Neural cell (in vitro differentiated cells): ENCODE results near the gene IER5L. TPM values are rescaled to one million over a fixed set of nuclear protein-coding genes. Genes with fewer than 3 reads are reported as not detected.

ENCODE experiments used
- H2AFZ ChIP-seq: fragments of 200-600, 300-800 bp; sonication (generic), shearing (Covaris generic); 2 replicates; pipeline ENCODE4 v1.6.0; 2014; ENCODE audit warnings: low read depth, mild to moderate bottlenecking, antibody characterized with exemption, low read length, moderate library complexity
- H3F3A ChIP-seq: fragments of 200-600 bp; shearing (Covaris generic); 2 replicates; pipeline ENCODE4 v1.6.1; 2016; ENCODE audit warnings: mild to moderate bottlenecking, moderate library complexity, mixed read lengths, antibody characterized with exemption, low read length; ENCODE audit not compliant: insufficient read depth, poor library complexity, severe bottlenecking
- H3K27ac ChIP-seq: fragments of 200-600, 300-800 bp; sonication (generic), shearing (Covaris generic); 2 replicates; pipeline ENCODE4 v1.5.1; 2014; ENCODE audit warnings: mild to moderate bottlenecking, low read length, moderate library complexity
- H3K27me3 ChIP-seq: fragments of 300-800, 200-600 bp; sonication (generic), shearing (Covaris generic); 2 replicates; pipeline ENCODE4 v1.6.0; 2014; ENCODE audit warnings: mild to moderate bottlenecking, low read depth, low read length, moderate library complexity; ENCODE audit not compliant: insufficient read depth
- H3K36me3 ChIP-seq: fragments of 300-800, 200-600 bp; sonication (generic), shearing (Covaris generic); 2 replicates; pipeline ENCODE4 v1.5.1; 2014; ENCODE audit warnings: mild to moderate bottlenecking, antibody characterized with exemption, low read length, moderate library complexity; ENCODE audit not compliant: insufficient read depth
- H3K4me2 ChIP-seq: fragments of 300-800, 200-600 bp; sonication (generic), shearing (Covaris generic); 2 replicates; pipeline ENCODE4 v1.6.0; 2014; ENCODE audit warnings: mild to moderate bottlenecking, low read length
- H3K4me3 ChIP-seq: fragments of 300-800, 200-600 bp; sonication (generic), shearing (Covaris generic); 2 replicates; pipeline ENCODE4 v1.5.1; 2014; ENCODE audit warnings: mild to moderate bottlenecking, low read length, moderate library complexity
- H3K79me2 ChIP-seq: fragments of 200-600 bp; shearing (Covaris generic); replicated peaks from 2 replicates; pipeline ENCODE4 v1.6.0; 2014; ENCODE audit warnings: mild to moderate bottlenecking, low read length, moderate library complexity; ENCODE audit not compliant: insufficient read depth
- H3K9ac ChIP-seq: fragments of 300-800, 200-600 bp; sonication (generic), shearing (Covaris generic); 2 replicates; pipeline ENCODE4 v1.6.1; 2016; ENCODE audit warnings: mild to moderate bottlenecking, low read length, mixed read lengths
- H3K9me2 ChIP-seq: fragments of 200-600 bp; shearing (Covaris generic); 2 replicates; pipeline ENCODE4 v1.6.1; 2016; ENCODE audit warnings: mild to moderate bottlenecking, low read length, mixed read lengths; ENCODE audit not compliant: insufficient read depth
- H3K9me3 ChIP-seq: fragments of 200-600, 300-800 bp; sonication (generic), shearing (Covaris generic); 2 replicates; pipeline ENCODE4 v1.6.1; 2016; ENCODE audit warnings: mild to moderate bottlenecking, mixed run types, low read length, moderate library complexity, mixed read lengths
- H4K20me1 ChIP-seq: fragments of 200-600 bp; shearing (Covaris generic); 2 replicates; pipeline ENCODE4 v1.6.1; 2016; ENCODE audit warnings: mild to moderate bottlenecking, mixed run types; ENCODE audit not compliant: insufficient read depth
- CTCF ChIP-seq: fragments of 450-650 bp; IDR thresholded peaks from 2 replicates; pipeline ENCODE4 v1.5.1; 2014; ENCODE audit warnings: antibody characterized with exemption, mild to moderate bottlenecking, moderate library complexity; ENCODE audit not compliant: poor library complexity, severe bottlenecking
- EP300 ChIP-seq: fragments of 450-650 bp; conservative IDR thresholded peaks from 2 replicates; pipeline ENCODE4 v1.6.1; 2014; ENCODE audit warnings: antibody characterized with exemption, mild to moderate bottlenecking, moderate library complexity; ENCODE audit not compliant: poor library complexity, severe bottlenecking
- EZH2 ChIP-seq: fragments of 200-600, 300-800 bp; shearing (Covaris generic), sonication (generic); IDR thresholded peaks from 2 replicates; pipeline ENCODE4 v1.6.1; 2014; ENCODE audit warnings: antibody characterized with exemption, low read length, borderline replicate concordance, mild to moderate bottlenecking; ENCODE audit not compliant: insufficient read depth, poor library complexity, severe bottlenecking
- MXI1 ChIP-seq: fragments of 450-650 bp; conservative IDR thresholded peaks from 2 replicates; pipeline ENCODE4 v1.6.1; 2014; ENCODE audit warnings: antibody characterized with exemption, mild to moderate bottlenecking; ENCODE audit not compliant: poor library complexity, severe bottlenecking
- POLR2AphosphoS5 ChIP-seq: IDR thresholded peaks from 2 replicates; pipeline ENCODE4 v1.6.1; 2012
- RAD21 ChIP-seq: fragments of 450-650 bp; conservative IDR thresholded peaks from 2 replicates; pipeline ENCODE4 v1.6.1; 2014; ENCODE audit warnings: antibody characterized with exemption, mild to moderate bottlenecking, moderate library complexity
- REST ChIP-seq: IDR thresholded peaks from 2 replicates; pipeline ENCODE4 v1.6.1; 2012; ENCODE audit warnings: borderline replicate concordance
- SMC3 ChIP-seq: fragments of 450-650 bp; conservative IDR thresholded peaks from 2 replicates; pipeline ENCODE4 v1.6.1; 2014; ENCODE audit warnings: antibody characterized with exemption, mild to moderate bottlenecking, moderate library complexity; ENCODE audit not compliant: poor library complexity
- TAF1 ChIP-seq: IDR thresholded peaks from 2 replicates; pipeline ENCODE4 v1.6.1; 2012; ENCODE audit warnings: low read depth
- polyA plus RNA-seq: library from polyadenylated mRNA; depleted of rRNA; stranded (reverse); fragments of >200 nt; gene quantifications from 2 replicates; pipeline ENCODE4 v1.2.3, GENCODE V29; 2014

The IER5L gene
- polyA plus RNA-seq, 1 donor from 2014 or later, result 20.8 TPM

- no peaks in the 10 kb centered on the region for H3K27me3 ChIP-seq
- H4K20me1 ChIP-seq, result no peaks in the 10 kb centered on the region
- no peaks in the 10 kb centered on the region for H3K36me3 ChIP-seq
- no peak for TF ChIP-seq EZH2
- TF ChIP-seq CTCF, result no peak
- no peak for TF ChIP-seq POLR2AphosphoS5
- TF ChIP-seq TAF1, result no peak
- no peak for TF ChIP-seq REST
- no peak for TF ChIP-seq SMC3
- no peak for TF ChIP-seq RAD21
- no peak for TF ChIP-seq MXI1
- no peak for TF ChIP-seq EP300
- H3K9me2 ChIP-seq, result no peaks in the 10 kb centered on the region
- no peaks in the 10 kb centered on the region for H3K79me2 ChIP-seq
- H2AFZ ChIP-seq, result no peak overlapping the region
- H3K4me2 ChIP-seq, result no peak overlapping the region
- H3K4me3 ChIP-seq, result no peak overlapping the region
- H3F3A ChIP-seq, result no peaks in the 10 kb centered on the region
- no peak overlapping the region for H3K9ac ChIP-seq
- H3K27ac ChIP-seq, result no peak overlapping the region
- H3K9me3 ChIP-seq, result no peaks in the 10 kb centered on the region
Observed at GRCh38 chr9:129224618-129225489, 46.8 kb upstream of the IER5L start.

- no peak overlapping the region for H2AFZ ChIP-seq
- no peak for TF ChIP-seq EP300
- TF ChIP-seq MXI1, result no peak
- TF ChIP-seq REST, result no peak
- no peak for TF ChIP-seq CTCF
- TF ChIP-seq EZH2, result no peak
- TF ChIP-seq SMC3, result no peak
- no peak for TF ChIP-seq TAF1
- TF ChIP-seq RAD21, result no peak
- TF ChIP-seq POLR2AphosphoS5, result no peak
- H3F3A ChIP-seq, result no peaks in the 10 kb centered on the region
- no peaks in the 10 kb centered on the region for H3K79me2 ChIP-seq
- no peaks in the 10 kb centered on the region for H3K36me3 ChIP-seq
- H3K9ac ChIP-seq, result no peak overlapping the region
- no peaks in the 10 kb centered on the region for H3K9me3 ChIP-seq
- H4K20me1 ChIP-seq, result no peaks in the 10 kb centered on the region
- H3K9me2 ChIP-seq, result no peaks in the 10 kb centered on the region
- H3K27me3 ChIP-seq, result no peaks in the 10 kb centered on the region
- H3K4me3 ChIP-seq, result no peak overlapping the region
- no peak overlapping the region for H3K4me2 ChIP-seq
- H3K27ac ChIP-seq, result no peak overlapping the region
Observed at GRCh38 chr9:129223551-129224208, 45.6 kb upstream of the IER5L start.
